Measurements from ENCODE around the gene STK39.
"Not testable (repeated sequence)": the region's sequence is repeated elsewhere in the genome, so short reads cannot be mapped to it uniquely, and the experiment has no call there.

Gene STK39

DNA sequence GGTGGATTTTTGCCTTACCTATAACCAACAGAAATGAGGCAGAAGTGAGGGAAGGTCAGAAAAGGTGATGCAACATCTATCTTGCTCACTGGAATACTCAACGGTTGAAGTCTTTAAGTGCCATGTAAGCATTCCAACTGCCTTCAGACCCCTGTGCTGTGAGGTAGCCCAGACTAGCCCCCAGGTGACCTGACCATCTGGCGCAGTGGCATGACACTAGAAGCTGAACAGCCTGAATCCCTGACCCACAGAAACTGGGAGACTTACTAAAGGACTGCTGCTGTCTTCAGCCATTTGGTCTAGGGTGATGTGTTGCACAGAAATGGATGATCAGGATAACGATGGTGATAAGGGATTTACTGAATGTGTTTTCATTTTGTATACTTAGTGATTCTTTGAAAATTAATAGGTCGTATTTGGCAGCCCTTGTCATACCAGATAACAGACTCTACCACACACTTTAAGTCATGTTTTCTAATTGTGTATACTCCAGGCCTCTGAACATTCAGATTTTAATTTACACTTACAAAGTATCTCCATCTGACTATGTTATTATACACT, 161.5 kb downstream of the STK39 start:
- no peak for DNase-seq (ENCODE audit: low spot score)

DNA sequence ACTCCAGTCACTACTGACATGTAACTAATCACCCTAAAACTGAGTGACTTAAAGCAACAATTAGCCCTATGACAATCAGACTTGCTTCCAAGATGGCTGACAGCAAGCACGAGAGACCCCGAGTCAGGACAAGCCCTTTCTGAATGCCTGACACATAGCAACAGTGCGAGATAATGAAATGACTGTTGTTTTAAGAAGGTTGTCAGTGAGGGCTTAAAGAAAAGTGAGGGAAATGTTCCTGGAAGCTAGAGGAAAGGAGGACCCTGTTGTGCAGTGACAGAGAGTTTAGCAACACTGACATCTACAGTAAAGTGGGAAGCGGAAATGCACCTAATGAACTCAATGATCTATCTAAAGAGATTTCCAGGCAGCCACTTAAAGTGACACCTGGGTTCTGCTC, 163.1 kb downstream of the STK39 start:
- no peak for DNase-seq (ENCODE audit: low spot score)

GRCh38 chr2:168081452-168081851, 165.9 kb downstream of the STK39 start:
- DNase-seq (ENCODE audit: low spot score): not testable (repeated sequence)

- no peak for DNase-seq (ENCODE audit: low spot score)
Observed at GRCh38 chr2:168079236-168079635, 168.2 kb downstream of the STK39 start.

DNA sequence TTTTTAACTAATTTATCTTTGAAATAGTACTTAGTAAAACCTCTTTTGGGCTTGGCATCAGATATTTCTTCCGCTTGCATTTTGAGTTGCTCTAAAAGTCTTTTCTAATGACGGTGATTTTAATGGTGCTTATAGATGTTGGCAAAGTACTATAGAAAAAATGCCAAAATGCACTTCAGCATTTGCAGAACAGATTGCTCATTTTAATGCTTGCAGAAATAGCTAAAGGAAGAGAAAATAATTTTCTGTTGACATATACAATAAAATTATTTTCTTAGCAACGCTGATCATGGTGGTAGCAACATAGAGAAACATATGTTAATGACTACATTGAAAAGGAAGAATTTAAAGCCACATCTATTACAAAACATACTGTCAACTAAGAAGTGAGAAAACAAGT, 170.7 kb downstream of the STK39 start:
- DNase-seq (ENCODE audit: low spot score): no peak

- no peak for DNase-seq (ENCODE audit: low spot score)
Observed at GRCh38 chr2:168075446-168075845, 171.9 kb downstream of the STK39 start.

DNA sequence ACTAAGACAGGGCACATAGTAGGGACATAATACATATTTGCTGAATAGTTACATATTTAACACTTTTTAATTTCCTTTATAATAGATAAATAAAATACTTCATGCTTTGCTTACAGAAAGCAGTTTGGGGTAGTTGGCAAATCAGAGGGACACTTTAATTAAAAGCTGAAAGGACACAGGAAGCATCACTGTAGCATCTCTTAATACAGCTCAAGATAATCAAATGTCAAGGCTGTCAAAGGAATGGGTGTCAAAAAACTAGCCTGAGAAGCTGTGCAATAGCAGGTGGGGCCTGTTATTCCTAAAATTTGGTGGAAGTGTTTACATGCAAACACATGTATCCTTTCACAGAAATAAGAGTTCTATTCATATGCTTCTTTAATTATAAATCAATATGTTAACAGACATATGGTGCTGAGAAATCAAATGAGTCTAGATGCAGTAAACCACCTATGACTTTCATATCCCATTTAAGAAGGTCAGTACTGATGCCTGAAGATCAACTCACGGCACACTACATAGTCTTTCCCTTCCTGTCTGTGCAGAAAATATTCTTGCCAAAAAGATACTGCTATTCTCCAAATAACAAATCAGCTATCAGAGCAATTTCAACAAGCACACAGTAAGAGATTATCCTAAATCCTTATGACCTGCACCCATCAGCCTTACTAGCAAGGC, 174.6 kb downstream of the STK39 start:
- no peak for DNase-seq (ENCODE audit: low spot score)

GRCh38 chr2:168064011-168064998, 183.1 kb downstream of the STK39 start:
- DNase-seq (ENCODE audit: low spot score): no peak

DNA sequence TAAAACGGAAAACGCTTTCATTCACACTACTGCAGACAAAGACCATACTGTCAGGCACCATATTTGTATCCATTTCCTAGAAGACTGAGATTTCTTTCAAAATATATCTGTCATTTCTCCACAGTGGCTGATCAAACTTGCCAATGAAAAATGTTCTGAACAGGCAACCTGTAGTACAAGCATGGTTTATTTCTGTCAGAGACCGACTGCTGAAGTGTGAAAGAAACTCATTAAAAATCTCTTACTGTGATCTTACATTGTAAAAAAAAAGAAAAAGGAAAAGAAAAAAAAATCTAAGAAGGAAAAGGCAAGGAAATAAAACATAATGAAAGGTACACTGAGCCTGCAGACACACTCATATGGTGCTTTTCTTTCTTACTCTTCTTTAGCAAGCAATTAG, 184.5 kb downstream of the STK39 start:
- DNase-seq (ENCODE audit: low spot score): no peak

GRCh38 chr2:168062054-168062453, 185.3 kb downstream of the STK39 start:
- no peak for DNase-seq (ENCODE audit: low spot score)

GRCh38 chr2:168060986-168061750, 186.2 kb downstream of the STK39 start:
- DNase-seq (ENCODE audit: low spot score): no peak

GRCh38 chr2:168059758-168060157, 187.6 kb downstream of the STK39 start:
- no peak for DNase-seq (ENCODE audit: low spot score)

- DNase-seq (ENCODE audit: low spot score): no peak
Observed at GRCh38 chr2:168058675-168059074, 188.7 kb downstream of the STK39 start.

DNA sequence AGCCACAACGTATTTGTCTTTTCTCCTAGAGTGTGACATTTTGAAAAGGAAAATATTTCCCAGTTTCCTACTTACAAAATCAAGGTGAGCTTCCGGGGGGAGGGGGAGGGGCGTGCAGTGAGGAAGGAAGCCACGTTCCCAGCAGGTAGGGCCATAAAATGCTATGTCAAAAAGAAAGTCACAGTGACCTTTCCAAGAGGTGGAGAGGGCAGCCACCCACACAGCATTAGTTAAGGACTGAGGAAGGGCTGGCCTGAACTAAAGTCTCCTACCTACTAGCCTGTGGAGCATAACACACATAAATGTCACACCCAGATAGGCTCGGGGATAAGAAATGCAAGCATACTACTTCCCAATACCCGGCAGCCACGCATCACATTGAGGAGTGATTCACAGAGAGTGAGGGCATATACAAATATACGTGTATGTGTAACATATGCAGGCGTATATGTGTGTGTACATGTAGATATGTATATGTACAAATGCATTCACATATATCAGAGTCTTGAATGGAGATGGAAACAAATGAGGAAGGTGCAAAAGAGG, 191.1 kb downstream of the STK39 start:
- no peak for DNase-seq (ENCODE audit: low spot score)

DNA sequence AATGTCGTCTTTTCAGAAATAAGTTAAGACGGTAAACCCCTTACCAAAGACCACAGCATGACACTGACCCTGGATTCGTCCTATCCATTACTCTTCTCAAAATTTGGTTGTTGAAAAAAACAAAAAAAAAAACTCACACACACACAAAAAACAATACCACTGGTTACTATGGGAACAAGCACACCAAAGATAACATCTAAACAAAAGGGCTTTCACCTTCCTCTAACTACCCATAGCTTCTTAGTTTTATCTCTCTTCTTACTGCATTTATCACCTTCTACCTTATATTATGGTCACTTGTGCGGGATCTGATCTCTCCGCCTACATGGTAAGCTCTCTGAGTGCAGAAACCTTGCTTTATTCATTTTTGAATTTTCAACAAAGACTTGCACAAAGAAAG, 192.7 kb downstream of the STK39 start:
- no peak for DNase-seq (ENCODE audit: low spot score)

DNA sequence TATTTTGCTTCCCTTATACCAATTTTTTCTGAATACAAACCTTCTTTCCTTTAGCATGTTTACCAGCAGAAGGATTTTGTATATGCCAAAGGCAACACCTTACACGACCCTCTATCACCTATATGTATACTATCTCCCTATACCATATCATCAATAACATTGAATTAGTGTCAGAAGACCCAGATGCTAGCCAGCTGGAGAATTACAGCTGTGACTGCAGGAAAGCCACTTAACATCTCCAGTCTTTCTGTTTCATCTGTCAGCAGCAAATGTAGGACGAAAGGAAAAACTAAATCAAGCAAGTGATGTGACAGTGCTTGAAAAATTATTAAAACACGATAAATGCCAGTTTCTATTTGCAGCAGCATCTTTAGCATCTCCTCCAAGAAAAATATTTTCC, 193.7 kb downstream of the STK39 start:
- no peak for DNase-seq (ENCODE audit: low spot score)

GRCh38 chr2:168052773-168053172, 194.6 kb downstream of the STK39 start:
- no peak for DNase-seq (ENCODE audit: low spot score)

GRCh38 chr2:168050377-168050776, 197.0 kb downstream of the STK39 start:
- no peak for DNase-seq (ENCODE audit: low spot score)

DNA sequence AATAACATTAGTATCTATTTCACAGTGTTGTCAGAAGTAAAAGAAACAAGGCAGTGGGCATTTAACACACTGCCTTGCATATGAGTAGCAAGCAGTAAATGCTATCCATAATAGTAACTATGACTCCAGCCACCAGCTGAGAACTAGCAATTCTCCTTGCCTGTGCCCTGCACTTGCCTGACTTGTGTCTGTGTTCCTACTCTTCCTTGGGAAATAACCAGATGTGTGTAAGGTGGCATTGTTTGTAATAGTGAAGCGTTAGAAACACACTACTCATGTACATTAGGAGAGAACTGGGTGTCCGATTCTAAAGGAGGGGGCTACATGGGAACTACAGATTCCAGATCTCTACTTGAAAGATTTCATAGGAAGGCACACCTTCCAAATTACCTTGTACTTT, 197.8 kb downstream of the STK39 start:
- no peak for DNase-seq (ENCODE audit: low spot score)

GRCh38 chr2:168047091-168047690, 200.2 kb downstream of the STK39 start:
- no peak for DNase-seq (ENCODE audit: low spot score)

- no peak for DNase-seq (ENCODE audit: low spot score)
Observed at GRCh38 chr2:168044579-168044978, 202.8 kb downstream of the STK39 start.

DNA sequence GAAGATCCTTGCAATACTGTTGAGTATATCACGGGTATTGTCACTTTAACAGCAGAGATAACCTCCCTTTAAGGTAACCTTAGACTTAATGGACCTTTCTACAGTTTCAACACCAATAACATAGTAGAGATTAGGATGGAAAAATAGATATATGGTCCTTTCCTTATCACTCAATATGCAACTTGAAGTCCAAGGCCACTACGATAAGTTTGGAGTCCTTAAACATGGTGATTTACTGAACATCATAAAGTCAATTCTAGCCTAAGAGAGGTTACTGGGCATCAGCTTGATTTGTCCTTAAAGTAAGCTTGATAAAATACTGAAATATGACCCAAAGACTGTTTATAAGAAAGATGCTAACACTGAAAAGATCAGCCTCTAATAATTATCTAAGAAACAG, 203.2 kb downstream of the STK39 start:
- DNase-seq (ENCODE audit: low spot score): no peak

Data from CD4-positive, alpha-beta T cell treated with Interleukin-2 at 100 ng/mL for 4 hours (primary cell).